OCI-M2 (cell line): ENCODE measurements around the gene ABCC8.

Experiments
- DNase-seq: peaks from one replicate; lab custom pipeline; 2025; ENCODE audit not compliant: unreplicated experiment; lab: John Stamatoyannopoulos, UW

The ABCC8 gene

DNA sequence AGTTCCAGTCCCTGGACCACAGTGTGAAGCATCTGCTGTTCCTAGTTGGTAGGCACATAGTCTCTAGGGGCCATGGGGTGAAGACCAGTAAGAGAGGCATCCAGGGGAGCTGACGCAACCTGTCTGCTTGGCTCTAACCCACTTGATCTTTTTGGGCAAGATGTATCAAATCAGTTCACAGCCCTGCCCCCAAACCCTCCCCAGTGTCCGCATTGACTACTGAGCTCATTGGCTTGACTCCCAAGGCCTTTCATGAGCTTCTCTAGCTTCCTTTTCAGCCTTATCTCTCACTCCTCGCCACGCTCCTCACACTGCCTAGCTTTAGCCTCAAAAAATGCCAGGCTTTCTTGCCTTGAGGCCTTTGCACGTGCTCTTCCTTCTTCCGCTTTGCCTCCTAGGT is 29.7 kb upstream of the ABCC8 start:
- no peak for DNase-seq

GRCh38 chr11:17505146-17505545 is 28.5 kb upstream of the ABCC8 start:
- no peak for DNase-seq

GRCh38 chr11:17504330-17505107 is 27.9 kb upstream of the ABCC8 start:
- no peak for DNase-seq

- no peak for DNase-seq
Observed at GRCh38 chr11:17502630-17503029, 26.0 kb upstream of the ABCC8 start.

GRCh38 chr11:17500673-17501072 is 24.0 kb upstream of the ABCC8 start:
- no peak for DNase-seq

GRCh38 chr11:17498475-17498874 is 21.8 kb upstream of the ABCC8 start:
- no peak for DNase-seq

- DNase-seq = no peak
Observed at GRCh38 chr11:17498058-17498457, 21.4 kb upstream of the ABCC8 start.

- no peak for DNase-seq
Observed at GRCh38 chr11:17496406-17496805, 19.8 kb upstream of the ABCC8 start.

DNA sequence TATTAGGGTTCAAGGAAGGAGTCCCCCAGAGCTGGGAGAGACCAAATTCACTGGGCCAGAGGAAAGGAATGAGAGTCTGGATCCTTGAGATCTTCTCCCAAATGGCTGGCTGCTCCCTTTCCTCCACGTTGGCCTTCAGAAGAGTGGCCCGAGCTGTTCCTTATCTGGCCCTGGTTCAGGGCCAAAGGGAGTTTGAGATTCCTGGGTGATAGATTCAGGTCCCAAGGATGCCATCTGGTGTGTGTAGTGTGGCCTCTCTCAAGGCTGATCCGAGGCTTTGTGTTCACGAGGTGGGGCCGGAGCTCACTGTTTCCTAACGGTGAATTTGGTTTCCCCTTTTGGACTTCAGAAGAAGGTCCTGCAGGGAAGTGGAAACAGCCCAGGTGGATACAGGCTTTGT is 17.4 kb upstream of the ABCC8 start:
- no peak for DNase-seq

GRCh38 chr11:17490938-17491337 is 14.3 kb upstream of the ABCC8 start:
- no peak for DNase-seq

GRCh38 chr11:17490232-17490631 is 13.6 kb upstream of the ABCC8 start:
- no peak for DNase-seq

DNA sequence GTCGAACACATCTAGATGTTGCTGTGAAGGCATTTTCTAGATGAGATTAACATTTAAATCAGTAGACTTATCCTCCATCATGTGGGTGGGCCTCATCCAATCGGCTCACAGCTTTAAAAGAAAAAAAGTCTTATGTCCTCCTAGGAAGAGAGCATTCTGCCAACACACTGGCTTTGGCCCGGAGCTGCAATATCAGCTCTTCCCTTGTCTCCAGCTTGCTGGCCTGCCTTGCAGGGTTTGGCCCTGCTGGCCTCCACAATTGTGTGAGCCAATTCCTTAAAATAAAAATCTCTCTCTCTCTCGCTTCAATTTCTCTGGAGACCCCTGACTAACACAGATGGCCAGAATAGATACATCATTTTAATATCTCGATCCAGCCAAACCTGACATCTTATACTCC is 13.1 kb upstream of the ABCC8 start:
- DNase-seq = no peak

- DNase-seq = no peak
Observed at GRCh38 chr11:17488563-17488962, 11.9 kb upstream of the ABCC8 start.

GRCh38 chr11:17486646-17487045 is 10.0 kb upstream of the ABCC8 start:
- no peak for DNase-seq

DNA sequence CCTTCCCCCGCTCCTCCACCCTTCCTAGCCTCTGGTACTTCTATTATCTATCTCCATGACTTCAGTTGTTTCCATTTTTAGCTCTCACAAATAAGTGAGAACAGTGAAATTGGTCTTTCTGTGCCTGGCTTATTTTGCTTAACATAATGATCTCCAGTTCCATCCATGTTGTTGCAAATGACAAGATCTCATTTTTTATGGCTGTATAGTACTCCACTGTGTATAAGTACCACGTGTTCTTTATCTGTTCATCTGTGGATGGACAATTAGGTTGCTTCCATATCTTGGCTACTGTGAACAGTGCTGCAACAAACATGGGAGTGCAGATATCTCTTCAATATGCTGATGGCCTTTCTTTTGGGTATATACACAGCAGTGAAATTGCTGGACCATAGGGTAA is 6.9 kb upstream of the ABCC8 start:
- DNase-seq = no peak

- DNase-seq = no peak
Observed at GRCh38 chr11:17481905-17482304, 5.3 kb upstream of the ABCC8 start.

GRCh38 chr11:17479284-17480214 is 2.9 kb upstream of the ABCC8 start:
- no peak for DNase-seq

- no peak for DNase-seq
Observed at GRCh38 chr11:17478070-17478469, 1.4 kb upstream of the ABCC8 start.

DNA sequence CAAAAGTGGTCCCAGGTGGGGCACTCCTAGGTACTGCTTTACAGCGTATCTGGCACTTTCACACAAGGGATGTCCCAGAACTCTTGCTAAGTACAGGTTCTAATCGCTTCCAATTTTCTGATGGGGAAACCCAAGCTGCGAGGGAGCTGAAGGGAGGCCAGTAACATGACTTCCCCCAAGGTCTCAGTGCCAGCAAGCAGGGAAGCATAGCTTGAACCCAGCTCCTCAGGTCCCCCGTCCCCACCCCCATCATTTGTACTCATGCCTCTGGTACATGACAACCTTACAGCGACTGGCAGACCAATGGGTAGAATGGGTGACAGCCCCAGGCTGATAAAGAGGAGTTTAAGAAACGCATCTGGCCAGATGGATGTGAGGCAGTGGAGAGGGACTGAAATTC is 716 bp upstream of the ABCC8 start:
- DNase-seq = no peak

DNA sequence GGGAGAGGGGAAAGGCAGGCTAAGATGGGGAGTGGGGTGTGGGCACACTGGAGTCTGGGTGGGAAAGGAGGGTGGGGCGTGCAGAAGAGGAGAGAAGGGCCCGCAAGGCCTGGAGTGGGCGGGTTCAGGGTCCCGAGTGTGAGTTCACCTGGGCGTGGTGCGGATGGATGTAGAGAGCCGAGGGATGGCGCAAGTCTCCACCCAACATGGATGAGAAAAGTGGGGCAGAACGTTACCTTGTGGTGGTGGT is 364 bp upstream of the ABCC8 start:
- no peak for DNase-seq

- DNase-seq = no peak
Observed at GRCh38 chr11:17475666-17476316, 854 bp downstream of the ABCC8 start.
